ENCODE results near the gene BTC.

The BTC gene

GRCh38 chr4:74777531-74777930 lies 16.8 kb downstream of the BTC start:
- no peak overlapping the region for H3K4me3 Mint-ChIP-seq
- H3K27me3 Mint-ChIP-seq = no peaks in the 10 kb centered on the region
- H3K36me3 Mint-ChIP-seq = no peaks in the 10 kb centered on the region
- H3K4me1 Mint-ChIP-seq (ENCODE audit: low read depth) = no peaks in the 10 kb centered on the region
- no peaks in the 10 kb centered on the region for H3K9me3 Mint-ChIP-seq (ENCODE audit: low read depth)
- H3K27ac Mint-ChIP-seq = no peak overlapping the region

- Mint-ChIP-seq H3K36me3 (no peaks in the 10 kb centered on the region), H3K4me3 (no peak overlapping the region), H3K9me3 (ENCODE audit: low read depth) (no peaks in the 10 kb centered on the region), H3K4me1 (ENCODE audit: low read depth) (no peaks in the 10 kb centered on the region), H3K27ac (no peak overlapping the region), H3K27me3 (no peaks in the 10 kb centered on the region)
These were observed 21.5 kb downstream of the BTC start for GRCh38 chr4:74772783-74773182.

GRCh38 chr4:74772106-74772505 lies 22.2 kb downstream of the BTC start:
- no peaks in the 10 kb centered on the region for H3K27me3 Mint-ChIP-seq
- no peak overlapping the region for H3K27ac Mint-ChIP-seq
- H3K9me3 Mint-ChIP-seq (ENCODE audit: low read depth) = no peaks in the 10 kb centered on the region

GRCh38 chr4:74770226-74770910 lies 24.0 kb downstream of the BTC start:
- Mint-ChIP-seq H3K36me3 (no peaks in the 10 kb centered on the region), H3K27ac (no peak overlapping the region), H3K27me3 (no peaks in the 10 kb centered on the region), H3K4me1 (ENCODE audit: low read depth) (no peaks in the 10 kb centered on the region), H3K9me3 (ENCODE audit: low read depth) (no peaks in the 10 kb centered on the region), H3K4me3 (no peak overlapping the region)

More at GRCh38 chr4:74772106-74772505, 22.2 kb downstream of the BTC start:
- Mint-ChIP-seq H3K4me3 (no peak overlapping the region), H3K36me3 (no peaks in the 10 kb centered on the region), H3K4me1 (ENCODE audit: low read depth) (no peaks in the 10 kb centered on the region)

GRCh38 chr4:74768857-74769525 lies 25.3 kb downstream of the BTC start:
- no peaks in the 10 kb centered on the region for H3K9me3 Mint-ChIP-seq (ENCODE audit: low read depth)
- no peak overlapping the region for H3K27ac Mint-ChIP-seq
- H3K27me3 Mint-ChIP-seq = no peaks in the 10 kb centered on the region
- H3K36me3 Mint-ChIP-seq = no peaks in the 10 kb centered on the region
- H3K4me3 Mint-ChIP-seq = no peak overlapping the region
- H3K4me1 Mint-ChIP-seq (ENCODE audit: low read depth) = no peaks in the 10 kb centered on the region

GRCh38 chr4:74764119-74764518 lies 30.2 kb downstream of the BTC start:
- no peak overlapping the region for H3K27ac Mint-ChIP-seq
- no peaks in the 10 kb centered on the region for H3K36me3 Mint-ChIP-seq

GRCh38 chr4:74758551-74759145 lies 35.7 kb downstream of the BTC start:
- H3K27ac Mint-ChIP-seq = no peak overlapping the region
- H3K36me3 Mint-ChIP-seq = no peaks in the 10 kb centered on the region
- H3K4me1 Mint-ChIP-seq (ENCODE audit: low read depth) = no peaks in the 10 kb centered on the region
- H3K9me3 Mint-ChIP-seq (ENCODE audit: low read depth) = no peaks in the 10 kb centered on the region
- no peaks in the 10 kb centered on the region for H3K27me3 Mint-ChIP-seq
- no peak overlapping the region for H3K4me3 Mint-ChIP-seq

More at GRCh38 chr4:74764119-74764518, 30.2 kb downstream of the BTC start:
- Mint-ChIP-seq H3K4me1 (ENCODE audit: low read depth) (no peaks in the 10 kb centered on the region), H3K27me3 (no peaks in the 10 kb centered on the region), H3K9me3 (ENCODE audit: low read depth) (no peaks in the 10 kb centered on the region), H3K4me3 (no peak overlapping the region)

- H3K36me3 Mint-ChIP-seq = no peaks in the 10 kb centered on the region
- no peaks in the 10 kb centered on the region for H3K9me3 Mint-ChIP-seq (ENCODE audit: low read depth)
- peaks cover under 1% of the 10 kb centered on the region for H3K27me3 Mint-ChIP-seq
- no peak overlapping the region for H3K4me3 Mint-ChIP-seq
- no peaks in the 10 kb centered on the region for H3K4me1 Mint-ChIP-seq (ENCODE audit: low read depth)
- no peak overlapping the region for H3K27ac Mint-ChIP-seq
These were observed 37.2 kb downstream of the BTC start for GRCh38 chr4:74757136-74757535.

GRCh38 chr4:74755486-74755885 lies 38.8 kb downstream of the BTC start:
- Mint-ChIP-seq H3K4me1 (ENCODE audit: low read depth) (no peaks in the 10 kb centered on the region), H3K27me3 (peaks cover 3% of the 10 kb centered on the region), H3K9me3 (ENCODE audit: low read depth) (no peaks in the 10 kb centered on the region), H3K4me3 (no peak overlapping the region), H3K36me3 (no peaks in the 10 kb centered on the region), H3K27ac (no peak overlapping the region)

- Mint-ChIP-seq H3K9me3 (ENCODE audit: low read depth) (no peaks in the 10 kb centered on the region), H3K27ac (no peak overlapping the region), H3K4me1 (ENCODE audit: low read depth) (no peaks in the 10 kb centered on the region), H3K36me3 (no peaks in the 10 kb centered on the region), H3K4me3 (no peak overlapping the region), H3K27me3 (peaks cover 3% of the 10 kb centered on the region)
These were observed 40.1 kb downstream of the BTC start for GRCh38 chr4:74754218-74754617.

GRCh38 chr4:74752798-74753197 lies 41.5 kb downstream of the BTC start:
- Mint-ChIP-seq H3K36me3 (no peaks in the 10 kb centered on the region), H3K4me3 (no peak overlapping the region), H3K27ac (no peak overlapping the region)

GRCh38 chr4:74751856-74752255 lies 42.5 kb downstream of the BTC start:
- Mint-ChIP-seq H3K27ac (no peak overlapping the region), H3K4me1 (ENCODE audit: low read depth) (no peaks in the 10 kb centered on the region), H3K9me3 (ENCODE audit: low read depth) (no peaks in the 10 kb centered on the region), H3K36me3 (no peaks in the 10 kb centered on the region), H3K27me3 (peaks cover 3% of the 10 kb centered on the region), H3K4me3 (no peak overlapping the region)

More at GRCh38 chr4:74752798-74753197, 41.5 kb downstream of the BTC start:
- peaks cover 3% of the 10 kb centered on the region for H3K27me3 Mint-ChIP-seq
- H3K9me3 Mint-ChIP-seq (ENCODE audit: low read depth) = no peaks in the 10 kb centered on the region
- no peaks in the 10 kb centered on the region for H3K4me1 Mint-ChIP-seq (ENCODE audit: low read depth)

- Mint-ChIP-seq H3K27me3 (peaks cover 3% of the 10 kb centered on the region), H3K4me1 (ENCODE audit: low read depth) (no peaks in the 10 kb centered on the region), H3K36me3 (no peaks in the 10 kb centered on the region), H3K4me3 (no peak overlapping the region), H3K9me3 (ENCODE audit: low read depth) (no peaks in the 10 kb centered on the region), H3K27ac (no peak overlapping the region)
These were observed 43.1 kb downstream of the BTC start for GRCh38 chr4:74751247-74751646.

GRCh38 chr4:74742185-74742584 lies 52.1 kb downstream of the BTC start:
- H3K27ac Mint-ChIP-seq = no peak overlapping the region
- no peaks in the 10 kb centered on the region for H3K9me3 Mint-ChIP-seq (ENCODE audit: low read depth)
- H3K36me3 Mint-ChIP-seq = no peaks in the 10 kb centered on the region
- no peaks in the 10 kb centered on the region for H3K4me1 Mint-ChIP-seq (ENCODE audit: low read depth)
- H3K4me3 Mint-ChIP-seq = no peak overlapping the region
- peaks cover 3% of the 10 kb centered on the region for H3K27me3 Mint-ChIP-seq

GRCh38 chr4:74738464-74739143 lies 55.7 kb downstream of the BTC start:
- Mint-ChIP-seq H3K4me1 (ENCODE audit: low read depth) (no peaks in the 10 kb centered on the region), H3K9me3 (ENCODE audit: low read depth) (no peaks in the 10 kb centered on the region), H3K36me3 (no peaks in the 10 kb centered on the region), H3K4me3 (no peak overlapping the region), H3K27me3 (no peaks in the 10 kb centered on the region), H3K27ac (no peak overlapping the region)

Measured in activated naive CD8-positive, alpha-beta T cell (primary cell).